DMS 273 treated with DMSO at 0.1 percent for 48 hours (cell line): Measurements from ENCODE around the gene GRIK4.

ENCODE experiments used
- DNase-seq: peaks from one replicate; lab custom pipeline; 2025; lab: John Stamatoyannopoulos, UW

Gene GRIK4

GRCh38 chr11:120954381-120954780 lies 442.8 kb downstream of the GRIK4 start:
- DNase-seq = no peak

- DNase-seq = no peak
Observed at GRCh38 chr11:120956710-120957495, 445.4 kb downstream of the GRIK4 start.

- no peak for DNase-seq
Observed at GRCh38 chr11:120958185-120958584, 446.6 kb downstream of the GRIK4 start.

GRCh38 chr11:120959189-120959588 lies 447.6 kb downstream of the GRIK4 start:
- DNase-seq = no peak

GRCh38 chr11:120964857-120965256 lies 453.3 kb downstream of the GRIK4 start:
- no peak for DNase-seq

- no peak for DNase-seq
Observed at GRCh38 chr11:120966840-120967239, 455.3 kb downstream of the GRIK4 start.

GRCh38 chr11:120969993-120970392 lies 458.4 kb downstream of the GRIK4 start:
- no peak for DNase-seq

- no peak for DNase-seq
Observed at GRCh38 chr11:120971825-120972224, 460.3 kb downstream of the GRIK4 start.

- no peak for DNase-seq
Observed at GRCh38 chr11:120972621-120973020, 461.1 kb downstream of the GRIK4 start.

- no peak for DNase-seq
Observed at GRCh38 chr11:120973501-120973900, 462.0 kb downstream of the GRIK4 start.

GRCh38 chr11:120974466-120974865 lies 462.9 kb downstream of the GRIK4 start:
- no peak for DNase-seq

- DNase-seq = no peak
Observed at GRCh38 chr11:120974965-120975364, 463.4 kb downstream of the GRIK4 start.

- no peak for DNase-seq
Observed at GRCh38 chr11:120977266-120978137, 466.0 kb downstream of the GRIK4 start.

- DNase-seq = no peak
Observed at GRCh38 chr11:120978701-120979100, 467.2 kb downstream of the GRIK4 start.

GRCh38 chr11:120985718-120986569 lies 474.4 kb downstream of the GRIK4 start:
- no peak for DNase-seq

- no peak for DNase-seq
Observed at GRCh38 chr11:120988603-120989002, 477.1 kb downstream of the GRIK4 start.

- no peak for DNase-seq
Observed at GRCh38 chr11:120991830-120992686, 480.5 kb downstream of the GRIK4 start.

- no peak for DNase-seq
Observed at GRCh38 chr11:120994091-120994859, 482.7 kb downstream of the GRIK4 start.

GRCh38 chr11:120995184-120995583 lies 483.6 kb downstream of the GRIK4 start:
- no peak for DNase-seq

GRCh38 chr11:120996973-120997372 lies 485.4 kb downstream of the GRIK4 start:
- no peak for DNase-seq
